WTC11 (cell line): ENCODE measurements around the gene PFN2. TPM values are rescaled to one million over a fixed set of nuclear protein-coding genes. Genes with fewer than 3 reads are reported as not detected.

Experiments used
- ATAC-seq: fragments of 200-7000 bp; cut with Tn5 transposase; 2 replicates; pipeline ENCODE4 v1.10.0; 2021; ENCODE audit warnings: mild to moderate bottlenecking, moderate library complexity
- CTCF ChIA-PET: fragments of 300-600 bp; sonication (Branson Sonifier 250); formaldehyde crosslinking; loops from one replicate; lab custom pipeline; 2021; ENCODE audit warnings: antibody characterized with exemption; lab: Charles Lee
- POLR2A ChIA-PET: fragments of 350-600 bp; sonication (Branson Sonifier 250); formaldehyde crosslinking; loops from one replicate; lab custom pipeline; 2021; ENCODE audit warnings: antibody characterized with exemption; lab: Charles Lee
- DNase-seq: peaks from one replicate; pipeline ENCODE4 v3.0.0; 2021; ENCODE audit warnings: low spot score
- H3K27ac Mint-ChIP-seq: 2 replicates; pipeline ENCODE4 v1.8.0; 2021; ENCODE audit warnings: mixed read lengths
- H3K27me3 Mint-ChIP-seq: 2 replicates; pipeline ENCODE4 v1.8.0; 2021; ENCODE audit warnings: low read depth, mild to moderate bottlenecking, moderate library complexity, mixed read lengths
- H3K36me3 Mint-ChIP-seq: 2 replicates; pipeline ENCODE4 v1.8.0; 2021; ENCODE audit warnings: mixed read lengths
- H3K4me1 Mint-ChIP-seq: 2 replicates; pipeline ENCODE4 v1.8.0; 2022; ENCODE audit warnings: mixed read lengths
- H3K4me3 Mint-ChIP-seq: 2 replicates; pipeline ENCODE4 v1.8.0; 2021; ENCODE audit warnings: mild to moderate bottlenecking, moderate library complexity, mixed read lengths
- H3K9me3 Mint-ChIP-seq: 2 replicates; pipeline ENCODE4 v1.8.0; 2021; ENCODE audit warnings: mixed read lengths
- CBFB ChIP-seq: sonication (generic); formaldehyde crosslinking; IDR thresholded peaks from 2 replicates; pipeline ENCODE4 v1.8.1; 2022; ENCODE audit warnings: mild to moderate bottlenecking, low read depth, missing genetic modification reagents
- ELF4 ChIP-seq: sonication (generic); formaldehyde crosslinking; IDR thresholded peaks from 2 replicates; pipeline ENCODE4 v1.8.1; 2022; ENCODE audit warnings: low read depth, mild to moderate bottlenecking, moderate library complexity, missing genetic modification reagents
- ESRRA ChIP-seq: sonication (generic); formaldehyde crosslinking; IDR thresholded peaks from 2 replicates; pipeline ENCODE4 v1.8.1; 2022; ENCODE audit warnings: mild to moderate bottlenecking, missing genetic modification reagents, borderline replicate concordance
- FOXK1 ChIP-seq: sonication (generic); formaldehyde crosslinking; IDR thresholded peaks from 2 replicates; pipeline ENCODE4 v1.8.0; 2022; ENCODE audit warnings: mild to moderate bottlenecking, moderate library complexity, missing genetic modification reagents
- FOXP1 ChIP-seq: sonication (generic); formaldehyde crosslinking; IDR thresholded peaks from 2 replicates; pipeline ENCODE4 v1.8.0; 2022; ENCODE audit warnings: missing genetic modification reagents, mild to moderate bottlenecking, moderate library complexity, borderline replicate concordance
- GABPB1 ChIP-seq: sonication (generic); formaldehyde crosslinking; IDR thresholded peaks from 2 replicates; pipeline ENCODE4 v1.8.1; 2023; ENCODE audit warnings: mild to moderate bottlenecking, missing genetic modification reagents
- GTF2I ChIP-seq: fragments of 250-450 bp; sonication (Bioruptor Pico); conservative IDR thresholded peaks from 2 replicates; pipeline ENCODE4 v1.4.0; 2021; ENCODE audit warnings: mild to moderate bottlenecking
- HMGA2 ChIP-seq: fragments of 250-450 bp; sonication (Bioruptor Pico); IDR thresholded peaks from 2 replicates; pipeline ENCODE4 v1.4.0; 2021; ENCODE audit warnings: mild to moderate bottlenecking, moderate library complexity
- IRF2 ChIP-seq: sonication (generic); formaldehyde crosslinking; IDR thresholded peaks from 2 replicates; pipeline ENCODE4 v1.8.0; 2022; ENCODE audit warnings: low read depth, missing genetic modification reagents, borderline replicate concordance
- JAZF1 ChIP-seq: fragments of 250-450 bp; sonication (Bioruptor Pico); IDR thresholded peaks from 2 replicates; pipeline ENCODE4 v1.9.0; 2021; ENCODE audit warnings: moderate library complexity, mild to moderate bottlenecking, inconsistent platforms
- MXD4 ChIP-seq: fragments of 250-450 bp; sonication (Bioruptor Pico); IDR thresholded peaks from 2 replicates; pipeline ENCODE4 v1.8.0; 2021; ENCODE audit warnings: mild to moderate bottlenecking, moderate library complexity, borderline replicate concordance
- NFATC4 ChIP-seq: fragments of 250-450 bp; sonication (Bioruptor Pico); IDR thresholded peaks from 2 replicates; pipeline ENCODE4 v1.9.0; 2021; ENCODE audit warnings: mild to moderate bottlenecking
- NR2C2 ChIP-seq: sonication (generic); formaldehyde crosslinking; IDR thresholded peaks from 2 replicates; pipeline ENCODE4 v1.8.0; 2022; ENCODE audit warnings: mild to moderate bottlenecking, missing genetic modification reagents
- OVOL2 ChIP-seq: fragments of 250-450 bp; sonication (Bioruptor Pico); IDR thresholded peaks from 2 replicates; pipeline ENCODE4 v1.9.0; 2021; ENCODE audit warnings: mild to moderate bottlenecking, borderline replicate concordance
- PRRX2 ChIP-seq: fragments of 250-450 bp; sonication (Bioruptor Pico); IDR thresholded peaks from 2 replicates; pipeline ENCODE4 v1.8.0; 2021; ENCODE audit warnings: mild to moderate bottlenecking
- RELA ChIP-seq: sonication (generic); formaldehyde crosslinking; IDR thresholded peaks from 2 replicates; pipeline ENCODE4 v1.8.1; 2022; ENCODE audit warnings: missing genetic modification reagents, mild to moderate bottlenecking, borderline replicate concordance
- RORB ChIP-seq: fragments of 250-450 bp; sonication (Bioruptor Pico); IDR thresholded peaks from 2 replicates; pipeline ENCODE4 v1.9.0; 2021; ENCODE audit warnings: mild to moderate bottlenecking
- SP1 ChIP-seq: sonication (generic); formaldehyde crosslinking; conservative IDR thresholded peaks from 2 replicates; pipeline ENCODE4 v1.8.1; 2022; ENCODE audit warnings: missing genetic modification reagents
- TCF7 ChIP-seq: sonication (generic); formaldehyde crosslinking; IDR thresholded peaks from 2 replicates; pipeline ENCODE4 v1.8.0; 2022; ENCODE audit warnings: mild to moderate bottlenecking, low read depth, missing genetic modification reagents, moderate library complexity
- ZNF121 ChIP-seq: sonication (generic); formaldehyde crosslinking; IDR thresholded peaks from 2 replicates; pipeline ENCODE4 v1.8.0; 2023; ENCODE audit warnings: missing genetic modification reagents
- ZNF423 ChIP-seq: fragments of 250-450 bp; sonication (Bioruptor Pico); IDR thresholded peaks from 2 replicates; pipeline ENCODE4 v2.1.2; 2022; ENCODE audit warnings: mild to moderate bottlenecking, moderate library complexity
- total RNA-seq: library from RNA; stranded (reverse); gene quantifications from 3 replicates; pipeline ENCODE4 v1.2.3, GENCODE V29; 2021
- TF ChIP-seq, protein P1 (sequence below): sonication (generic); formaldehyde crosslinking; conservative IDR thresholded peaks from 2 replicates; pipeline ENCODE4 v1.8.1; 2022; ENCODE audit warnings: mild to moderate bottlenecking, missing genetic modification reagents
- TF ChIP-seq, protein P2 (sequence below): sonication (generic); formaldehyde crosslinking; IDR thresholded peaks from 2 replicates; pipeline ENCODE4 v1.8.0; 2022; ENCODE audit warnings: mild to moderate bottlenecking, missing genetic modification reagents
- TF ChIP-seq, protein P3 (sequence below): sonication (generic); formaldehyde crosslinking; IDR thresholded peaks from 2 replicates; pipeline ENCODE4 v1.8.1; 2023; ENCODE audit warnings: mild to moderate bottlenecking, missing genetic modification reagents, borderline replicate concordance
- TF ChIP-seq, protein P4 (sequence below): sonication (generic); formaldehyde crosslinking; IDR thresholded peaks from 2 replicates; pipeline ENCODE4 v1.8.0; 2023; ENCODE audit warnings: missing genetic modification reagents
- TF ChIP-seq, protein P5 (sequence below): sonication (generic); formaldehyde crosslinking; IDR thresholded peaks from 2 replicates; pipeline ENCODE4 v1.8.1; 2023; ENCODE audit warnings: mild to moderate bottlenecking, missing genetic modification reagents, moderate library complexity

The PFN2 gene
- total RNA-seq, 1 experiment from 2014 or later, result 158 TPM

DNA sequence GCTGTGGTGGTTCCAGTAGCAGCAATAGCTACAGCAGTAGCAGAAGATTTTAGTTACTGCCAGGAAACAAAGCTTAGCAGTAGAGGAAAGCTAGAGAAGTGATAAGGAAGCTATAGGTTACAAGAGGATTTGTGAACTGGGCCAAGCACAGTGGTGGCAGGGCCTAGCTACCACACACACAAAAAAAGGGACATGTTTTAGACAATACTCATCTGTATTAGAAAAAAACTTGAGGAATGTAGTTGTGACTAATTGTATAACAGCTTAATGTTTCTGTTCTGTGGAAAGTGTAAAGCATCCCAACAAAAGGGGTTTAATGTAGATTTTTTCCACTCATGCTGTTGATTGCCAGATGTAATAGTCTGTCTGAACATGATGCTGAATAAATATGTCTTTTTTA lies 29.9 kb upstream of the PFN2 start:
- Mint-ChIP-seq H3K36me3 (no peaks in the 10 kb centered on the region), H3K27me3 (no peaks in the 10 kb centered on the region), H3K27ac (no peak overlapping the region), H3K9me3 (peaks cover 15% of the 10 kb centered on the region), H3K4me1 (no peaks in the 10 kb centered on the region), H3K4me3 (no peak overlapping the region)
- POLR2A ChIA-PET, result no interaction called here
- CTCF ChIA-PET, result interaction anchor here (1.1 kb wide), 1 partner anchor 184 kb away, joined by 3 read pairs; no protein-coding TSS in a partner anchor
- no peak for ATAC-seq
- no peak for DNase-seq
- no peak for TF ChIP-seq NFATC4 (CRISPR knock-in tag)
- no peak for TF ChIP-seq ELF4 (CRISPR knock-in tag)
- TF ChIP-seq, protein P1, sequence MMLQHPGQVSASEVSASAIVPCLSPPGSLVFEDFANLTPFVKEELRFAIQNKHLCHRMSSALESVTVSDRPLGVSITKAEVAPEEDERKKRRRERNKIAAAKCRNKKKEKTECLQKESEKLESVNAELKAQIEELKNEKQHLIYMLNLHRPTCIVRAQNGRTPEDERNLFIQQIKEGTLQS (CRISPR knock-in tag), result no peak
- TF ChIP-seq ZNF121 (CRISPR knock-in tag), result no peak
- TF ChIP-seq, protein P2, sequence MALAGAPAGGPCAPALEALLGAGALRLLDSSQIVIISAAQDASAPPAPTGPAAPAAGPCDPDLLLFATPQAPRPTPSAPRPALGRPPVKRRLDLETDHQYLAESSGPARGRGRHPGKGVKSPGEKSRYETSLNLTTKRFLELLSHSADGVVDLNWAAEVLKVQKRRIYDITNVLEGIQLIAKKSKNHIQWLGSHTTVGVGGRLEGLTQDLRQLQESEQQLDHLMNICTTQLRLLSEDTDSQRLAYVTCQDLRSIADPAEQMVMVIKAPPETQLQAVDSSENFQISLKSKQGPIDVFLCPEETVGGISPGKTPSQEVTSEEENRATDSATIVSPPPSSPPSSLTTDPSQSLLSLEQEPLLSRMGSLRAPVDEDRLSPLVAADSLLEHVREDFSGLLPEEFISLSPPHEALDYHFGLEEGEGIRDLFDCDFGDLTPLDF (CRISPR knock-in tag), result no peak

DNA sequence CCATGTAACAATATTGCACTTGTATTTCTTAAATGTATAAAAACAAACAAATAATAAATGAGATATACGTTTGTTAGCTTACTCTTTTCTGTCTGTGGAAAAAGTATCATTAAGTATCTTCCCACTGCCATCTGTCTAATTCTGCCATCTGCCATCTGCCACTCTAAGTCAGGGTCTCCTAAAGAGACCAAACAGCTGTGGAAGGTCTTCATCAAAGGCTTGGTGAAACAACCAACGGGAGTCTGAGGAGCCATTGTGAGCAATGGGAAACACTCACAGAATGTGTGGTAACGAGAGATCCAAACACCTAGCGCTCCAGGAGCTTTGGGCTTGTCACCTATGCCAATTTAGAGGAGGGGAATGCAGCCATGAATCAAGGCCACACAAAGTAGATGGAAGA lies 28.7 kb upstream of the PFN2 start:
- Mint-ChIP-seq H3K4me3 (no peak overlapping the region), H3K9me3 (peaks cover 28% of the 10 kb centered on the region)
- ATAC-seq, result no peak

DNA sequence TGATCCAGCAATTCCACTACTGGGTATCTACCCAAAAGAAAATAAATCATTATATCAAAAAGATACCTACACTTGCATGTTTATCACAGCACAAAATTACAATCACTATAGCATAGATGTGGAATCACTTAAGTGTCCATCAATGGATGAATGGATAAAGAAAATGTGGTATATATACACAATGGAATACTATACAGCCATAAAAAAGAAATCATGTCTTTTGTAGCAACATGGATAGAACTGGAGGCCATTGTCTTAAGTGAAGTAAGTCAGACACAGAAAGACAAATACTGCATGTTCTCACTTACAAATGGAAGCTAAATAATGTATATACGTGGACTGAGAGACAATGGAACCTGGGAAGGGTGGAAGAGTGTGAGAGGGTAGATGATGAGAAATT lies 28.3 kb upstream of the PFN2 start:
- ATAC-seq, result no peak
- H3K27me3 Mint-ChIP-seq, result no peaks in the 10 kb centered on the region
- peaks cover 12% of the 10 kb centered on the region for H3K36me3 Mint-ChIP-seq
- no peak for DNase-seq
- peaks cover 29% of the 10 kb centered on the region for H3K9me3 Mint-ChIP-seq
- ChIA-PET POLR2A (no interaction called here), CTCF (no interaction called here)
- no peak for TF ChIP-seq PRRX2
- TF ChIP-seq, protein P3, sequence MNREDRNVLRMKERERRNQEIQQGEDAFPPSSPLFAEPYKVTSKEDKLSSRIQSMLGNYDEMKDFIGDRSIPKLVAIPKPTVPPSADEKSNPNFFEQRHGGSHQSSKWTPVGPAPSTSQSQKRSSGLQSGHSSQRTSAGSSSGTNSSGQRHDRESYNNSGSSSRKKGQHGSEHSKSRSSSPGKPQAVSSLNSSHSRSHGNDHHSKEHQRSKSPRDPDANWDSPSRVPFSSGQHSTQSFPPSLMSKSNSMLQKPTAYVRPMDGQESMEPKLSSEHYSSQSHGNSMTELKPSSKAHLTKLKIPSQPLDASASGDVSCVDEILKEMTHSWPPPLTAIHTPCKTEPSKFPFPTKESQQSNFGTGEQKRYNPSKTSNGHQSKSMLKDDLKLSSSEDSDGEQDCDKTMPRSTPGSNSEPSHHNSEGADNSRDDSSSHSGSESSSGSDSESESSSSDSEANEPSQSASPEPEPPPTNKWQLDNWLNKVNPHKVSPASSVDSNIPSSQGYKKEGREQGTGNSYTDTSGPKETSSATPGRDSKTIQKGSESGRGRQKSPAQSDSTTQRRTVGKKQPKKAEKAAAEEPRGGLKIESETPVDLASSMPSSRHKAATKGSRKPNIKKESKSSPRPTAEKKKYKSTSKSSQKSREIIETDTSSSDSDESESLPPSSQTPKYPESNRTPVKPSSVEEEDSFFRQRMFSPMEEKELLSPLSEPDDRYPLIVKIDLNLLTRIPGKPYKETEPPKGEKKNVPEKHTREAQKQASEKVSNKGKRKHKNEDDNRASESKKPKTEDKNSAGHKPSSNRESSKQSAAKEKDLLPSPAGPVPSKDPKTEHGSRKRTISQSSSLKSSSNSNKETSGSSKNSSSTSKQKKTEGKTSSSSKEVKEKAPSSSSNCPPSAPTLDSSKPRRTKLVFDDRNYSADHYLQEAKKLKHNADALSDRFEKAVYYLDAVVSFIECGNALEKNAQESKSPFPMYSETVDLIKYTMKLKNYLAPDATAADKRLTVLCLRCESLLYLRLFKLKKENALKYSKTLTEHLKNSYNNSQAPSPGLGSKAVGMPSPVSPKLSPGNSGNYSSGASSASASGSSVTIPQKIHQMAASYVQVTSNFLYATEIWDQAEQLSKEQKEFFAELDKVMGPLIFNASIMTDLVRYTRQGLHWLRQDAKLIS (CRISPR knock-in tag), result no peak
- no peak for TF ChIP-seq OVOL2 (CRISPR knock-in tag)
- TF ChIP-seq FOXP1 (CRISPR knock-in tag), result no peak
- no peak for TF ChIP-seq SP1 (CRISPR knock-in tag)
- no peak for TF ChIP-seq FOXK1
- TF ChIP-seq TCF7, result no peak
- TF ChIP-seq, protein P4, sequence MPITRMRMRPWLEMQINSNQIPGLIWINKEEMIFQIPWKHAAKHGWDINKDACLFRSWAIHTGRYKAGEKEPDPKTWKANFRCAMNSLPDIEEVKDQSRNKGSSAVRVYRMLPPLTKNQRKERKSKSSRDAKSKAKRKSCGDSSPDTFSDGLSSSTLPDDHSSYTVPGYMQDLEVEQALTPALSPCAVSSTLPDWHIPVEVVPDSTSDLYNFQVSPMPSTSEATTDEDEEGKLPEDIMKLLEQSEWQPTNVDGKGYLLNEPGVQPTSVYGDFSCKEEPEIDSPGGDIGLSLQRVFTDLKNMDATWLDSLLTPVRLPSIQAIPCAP (CRISPR knock-in tag), result no peak
- TF ChIP-seq ESRRA (CRISPR knock-in tag), result no peak
- TF ChIP-seq CBFB, result no peak
- TF ChIP-seq RORB (CRISPR knock-in tag), result no peak
- TF ChIP-seq, protein P5, sequence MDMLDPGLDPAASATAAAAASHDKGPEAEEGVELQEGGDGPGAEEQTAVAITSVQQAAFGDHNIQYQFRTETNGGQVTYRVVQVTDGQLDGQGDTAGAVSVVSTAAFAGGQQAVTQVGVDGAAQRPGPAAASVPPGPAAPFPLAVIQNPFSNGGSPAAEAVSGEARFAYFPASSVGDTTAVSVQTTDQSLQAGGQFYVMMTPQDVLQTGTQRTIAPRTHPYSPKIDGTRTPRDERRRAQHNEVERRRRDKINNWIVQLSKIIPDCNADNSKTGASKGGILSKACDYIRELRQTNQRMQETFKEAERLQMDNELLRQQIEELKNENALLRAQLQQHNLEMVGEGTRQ, result no peak
- no peak for TF ChIP-seq MXD4 (CRISPR knock-in tag)
- no peak for TF ChIP-seq HMGA2
- TF ChIP-seq NR2C2 (CRISPR knock-in tag), result no peak
- no peak for TF ChIP-seq GTF2I
- no peak for TF ChIP-seq IRF2 (CRISPR knock-in tag)
- TF ChIP-seq GABPB1 (CRISPR knock-in tag), result no peak
- no peak for TF ChIP-seq RELA
- TF ChIP-seq ZNF423, result no peak
- no peak overlapping the region for H3K27ac Mint-ChIP-seq
- no peaks in the 10 kb centered on the region for H3K4me1 Mint-ChIP-seq
- no peak overlapping the region for H3K4me3 Mint-ChIP-seq

More for the DNA sequence above, 28.7 kb upstream of the PFN2 start:
- no peaks in the 10 kb centered on the region for H3K27me3 Mint-ChIP-seq
- no peak overlapping the region for H3K27ac Mint-ChIP-seq
- no peak for DNase-seq
- ChIA-PET CTCF (no interaction called here), POLR2A (no interaction called here)
- no peaks in the 10 kb centered on the region for H3K4me1 Mint-ChIP-seq
- H3K36me3 Mint-ChIP-seq, result peaks cover 10% of the 10 kb centered on the region
- TF ChIP-seq JAZF1 (CRISPR knock-in tag) (no peak), ELF4 (CRISPR knock-in tag) (no peak)
